Bronchial epithelial cell (primary cell): ENCODE measurements around the gene SLC16A11. TPM values are rescaled to one million over a fixed set of nuclear protein-coding genes. Genes with fewer than 3 reads are reported as not detected.

Experiments used
- DNase-seq: peaks from one replicate; pipeline ENCODE4 v3.0.0-alpha.2; 2010; ENCODE audit warnings: low read depth
- FAIRE-seq: peaks from 2 replicates; lab custom pipeline; 2011; peaks lifted over from hg19 to GRCh38; lab: Jason Lieb, UNC
- H3K27me3 ChIP-seq: 2 replicates; pipeline ENCODE4 v1.5.1; 2011; ENCODE audit warnings: low read length; ENCODE audit not compliant: control insufficient read depth, insufficient read depth
- H3K36me3 ChIP-seq: 2 replicates; pipeline ENCODE4 v1.5.1; 2011; ENCODE audit warnings: low read length; ENCODE audit not compliant: control insufficient read depth, insufficient read depth
- H3K4me3 ChIP-seq: 2 replicates; pipeline ENCODE4 v1.5.1; 2011; ENCODE audit warnings: mild to moderate bottlenecking, low read depth, low read length, control low read depth
- CTCF ChIP-seq: IDR thresholded peaks from 2 replicates; pipeline ENCODE4 v1.5.1; 2011; ENCODE audit warnings: mild to moderate bottlenecking, moderate library complexity, low read length, control low read depth, inconsistent platforms; ENCODE audit not compliant: insufficient read depth, severe bottlenecking
- total RNA-seq: library from RNA; depleted of rRNA; stranded (reverse); fragments of >200 nt; gene quantifications from 2 replicates; pipeline ENCODE4 v1.2.1, GENCODE V29; 2014

Gene SLC16A11
- total RNA-seq, 1 donor from 2014 or later = not detected

GRCh38 chr17:7023576-7024401 is 20.1 kb downstream of the SLC16A11 start:
- Histone ChIP-seq H3K27me3 (peaks cover 5% of the 10 kb centered on the region), H3K36me3 (no peaks in the 10 kb centered on the region), H3K4me3 (peak overlapping the region; percentile 30)
- DNase-seq (peak; percentile 85), FAIRE-seq (no peak)
- no peak for TF ChIP-seq CTCF

- no peak for TF ChIP-seq CTCF
- peaks cover 5% of the 10 kb centered on the region for H3K27me3 ChIP-seq
- FAIRE-seq (no peak), DNase-seq (no peak)
- peak within 1 kb of the TSS; percentile 30 for H3K4me3 ChIP-seq
- no peaks in the 10 kb centered on the region for H3K36me3 ChIP-seq
These were observed 20.9 kb downstream of the SLC16A11 start, which contains the start of gene BCL6B for GRCh38 chr17:7022781-7023571. Gene BCL6B, plus strand, starts transcription at chr17:7023050. Its CDS starts 622 bp downstream, at chr17:7023672.

- Histone ChIP-seq H3K27me3 (peaks cover 5% of the 10 kb centered on the region), H3K36me3 (no peaks in the 10 kb centered on the region), H3K4me3 (peak overlapping the region; percentile 1)
- FAIRE-seq (no peak), DNase-seq (no peak)
- TF ChIP-seq CTCF = peak; percentile 98
These were observed 21.7 kb downstream of the SLC16A11 start for GRCh38 chr17:7021993-7022778.

- DNase-seq (no peak), FAIRE-seq (no peak)
- H3K4me3 ChIP-seq = no peak overlapping the region
- H3K36me3 ChIP-seq = peaks cover 3% of the 10 kb centered on the region
- peaks cover 5% of the 10 kb centered on the region for H3K27me3 ChIP-seq
- no peak for TF ChIP-seq CTCF
These were observed 22.8 kb downstream of the SLC16A11 start for GRCh38 chr17:7020894-7021664.
